ENCODE results near the gene INO80C. TPM values are rescaled to one million over a fixed set of nuclear protein-coding genes. Genes with fewer than 3 reads are reported as not detected.

INO80C gene
- total and polyA plus RNA-seq, 8 donors = 8.7 to 66.7 (median 29.6) TPM; not detected in 1

GRCh38 chr18:35502052-35502451, 4.3 kb upstream of the INO80C start:
- WGBS, 5 donors = 53 to 69% (median 63%) methylated on average over 3 of the region's 3 CpGs
- TF ChIP-seq POLR2AphosphoS5 (IDR thresholded peaks at IDR 0.05) (no peak), CTCF (IDR thresholded peaks at IDR 0.05) (no peak), EP300 (IDR thresholded peaks at IDR 0.05) (no peak), POLR2A (IDR thresholded peaks at IDR 0.05) (no peak)
- H3K27me3 ChIP-seq = no peaks in the 10 kb centered on the region

DNA sequence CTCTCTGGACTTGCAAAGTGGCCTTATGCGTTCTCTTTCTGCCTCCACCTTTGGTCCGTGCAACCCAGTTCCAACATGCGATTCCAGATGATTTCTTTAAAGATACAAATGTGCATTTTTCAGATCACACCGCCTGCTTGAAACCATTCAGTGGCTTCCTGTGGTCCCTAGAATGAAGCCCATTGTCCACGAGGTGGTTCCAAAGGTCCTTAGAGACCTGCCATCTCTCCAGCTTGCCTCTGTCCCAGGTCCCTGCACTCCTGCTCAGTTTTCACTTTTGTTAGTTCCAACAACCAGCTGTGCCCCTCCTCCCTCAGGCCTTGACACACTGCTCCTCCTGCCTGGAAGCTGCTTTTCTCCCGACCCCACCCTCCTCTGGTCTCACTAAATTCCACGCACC, 3.6 kb upstream of the INO80C start:
- WGBS, 5 donors = 78 to 87% (median 80%) methylated on average over 7 of the region's 7 CpGs
- H3K27ac ChIP-seq = no peak overlapping the region
- peaks cover 10 to 21% (median 17%) of the 10 kb centered on the region in 4 donors for H3K4me1 ChIP-seq
- TF ChIP-seq POLR2AphosphoS5 (IDR thresholded peaks at IDR 0.05) = no peak
- TF ChIP-seq CTCF (IDR thresholded peaks at IDR 0.05) = no peak
- TF ChIP-seq POLR2A (IDR thresholded peaks at IDR 0.05) = no peak
- TF ChIP-seq EP300 (IDR thresholded peaks at IDR 0.05) = no peak
- H3K9me3 ChIP-seq = no peaks in the 10 kb centered on the region
- no peaks in the 10 kb centered on the region for H3K27me3 ChIP-seq
- no peak for DNase-seq
- H3K36me3 ChIP-seq = no peaks in the 10 kb centered on the region
- intact Hi-C loops (cut with DNase I; ENCODE audit: low total_unique reads) = loop anchor here (10.0 kb wide), 1 partner anchor 73 kb away; no protein-coding TSS in a partner anchor
- no peak overlapping the region for H3K4me3 ChIP-seq

More at GRCh38 chr18:35502052-35502451, 4.3 kb upstream of the INO80C start:
- Histone ChIP-seq H3K4me1 (peaks cover 5 to 14% (median 11%) of the 10 kb centered on the region in 4 donors), H3K36me3 (no peaks in the 10 kb centered on the region), H3K9me3 (no peaks in the 10 kb centered on the region), H3K27ac (no peak overlapping the region), H3K4me3 (no peak overlapping the region)
- no peak for DNase-seq
- intact Hi-C loops (cut with DNase I; ENCODE audit: low total_unique reads) = loop anchor here (10.0 kb wide), 1 partner anchor 73 kb away; no protein-coding TSS in a partner anchor

GRCh38 chr18:35500113-35500512, 2.4 kb upstream of the INO80C start:
- H3K27me3 ChIP-seq = no peaks in the 10 kb centered on the region
- no peaks in the 10 kb centered on the region for H3K9me3 ChIP-seq
- no peaks in the 10 kb centered on the region for H3K36me3 ChIP-seq
- no peak overlapping the region for H3K27ac ChIP-seq
- peaks cover 14 to 34% (median 30%) of the 10 kb centered on the region in 4 donors for H3K4me1 ChIP-seq
- 55 to 60% (median 56%) methylated on average over 3 of the region's 3 CpGs for WGBS, 5 donors
- TF ChIP-seq CTCF (IDR thresholded peaks at IDR 0.05) = no peak
- no peak for TF ChIP-seq EP300 (IDR thresholded peaks at IDR 0.05)
- no peak for TF ChIP-seq POLR2A (IDR thresholded peaks at IDR 0.05)
- TF ChIP-seq POLR2AphosphoS5 (IDR thresholded peaks at IDR 0.05) = no peak
- intact Hi-C loops (cut with DNase I; ENCODE audit: low total_unique reads) = loop anchor here (10.0 kb wide), 1 partner anchor 75 kb away; no protein-coding TSS in a partner anchor
- DNase-seq = no peak
- H3K4me3 ChIP-seq = no peak overlapping the region

- WGBS, 5 donors = 0 to 4% (median 3%) methylated on average over 5 of the region's 5 CpGs
- H3K36me3 ChIP-seq = no peaks in the 10 kb centered on the region
- peak in 1 of 2 donors; percentile 81 for DNase-seq
- H3K27me3 ChIP-seq = no peaks in the 10 kb centered on the region
- H3K4me1 ChIP-seq = peaks cover 14 to 49% (median 36%) of the 10 kb centered on the region in 4 donors
- peak overlapping the region; percentile 45 to 74 (median 61) for H3K4me3 ChIP-seq
- no peaks in the 10 kb centered on the region for H3K9me3 ChIP-seq
- intact Hi-C loops (cut with DNase I; ENCODE audit: low total_unique reads) = no loop called here
- TF ChIP-seq POLR2AphosphoS5 (IDR thresholded peaks at IDR 0.05) (peak in 1 of 3 donors; percentile 5), EP300 (IDR thresholded peaks at IDR 0.05) (no peak)
- peak overlapping the region; percentile 94 to 97 (median 96) for H3K27ac ChIP-seq
These were observed 762 bp downstream of the INO80C start for GRCh38 chr18:35497027-35497369.
